ENCODE data around the gene TFDP1. TPM values are rescaled to one million over a fixed set of nuclear protein-coding genes. Genes with fewer than 3 reads are reported as not detected.
"Not testable (repeated sequence)": the region's sequence is repeated elsewhere in the genome, so short reads cannot be mapped to it uniquely, and the experiment has no call there.

Gene TFDP1
- total RNA-seq, 1 donor from 2014 or later = 32.2 TPM

DNA sequence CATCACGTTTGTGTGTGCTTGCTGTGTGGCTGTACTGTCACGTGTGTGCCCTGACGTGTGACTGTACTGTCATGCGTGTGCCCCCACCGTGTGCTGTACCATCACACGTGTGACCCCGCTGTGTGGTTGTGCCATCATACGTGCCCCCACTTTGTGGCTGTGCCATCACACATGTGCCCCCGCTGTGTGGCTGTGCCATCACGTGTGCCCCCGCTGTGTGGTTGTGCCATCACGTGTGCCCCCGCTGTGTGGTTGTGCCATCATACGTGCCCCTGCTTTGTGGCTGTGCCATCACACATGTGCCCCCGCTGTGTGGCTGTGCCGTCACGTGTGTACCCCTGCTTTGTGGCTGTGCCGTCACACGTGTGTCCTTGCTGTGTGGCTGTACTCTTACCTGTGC, 25.7 kb downstream of the TFDP1 start:
- DNase-seq (ENCODE audit: low spot score in 2 of 2) = no peak
- FAIRE-seq = no peak

DNA sequence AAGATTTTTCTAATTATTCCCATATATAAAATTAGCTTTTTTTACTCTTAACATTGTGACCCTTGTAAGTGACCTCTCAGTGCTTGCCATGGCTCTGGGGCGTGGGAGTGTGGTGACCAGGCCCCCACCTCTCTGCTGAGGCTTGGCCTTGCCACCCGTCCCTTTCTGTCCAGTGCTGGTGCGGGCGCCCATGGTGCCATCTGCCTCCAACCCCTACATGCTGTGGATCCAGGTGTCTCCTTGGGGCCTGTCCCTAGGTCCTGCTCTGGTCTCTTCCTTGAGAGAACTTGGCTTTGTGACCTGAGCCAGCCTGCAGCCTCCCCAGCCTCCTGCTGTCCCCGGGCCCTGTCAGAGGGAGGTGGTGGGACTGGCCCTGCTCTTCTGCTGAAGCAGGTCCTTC, 27.4 kb downstream of the TFDP1 start:
- FAIRE-seq (no peak), DNase-seq (ENCODE audit: low spot score in 2 of 2) (no peak)

DNA sequence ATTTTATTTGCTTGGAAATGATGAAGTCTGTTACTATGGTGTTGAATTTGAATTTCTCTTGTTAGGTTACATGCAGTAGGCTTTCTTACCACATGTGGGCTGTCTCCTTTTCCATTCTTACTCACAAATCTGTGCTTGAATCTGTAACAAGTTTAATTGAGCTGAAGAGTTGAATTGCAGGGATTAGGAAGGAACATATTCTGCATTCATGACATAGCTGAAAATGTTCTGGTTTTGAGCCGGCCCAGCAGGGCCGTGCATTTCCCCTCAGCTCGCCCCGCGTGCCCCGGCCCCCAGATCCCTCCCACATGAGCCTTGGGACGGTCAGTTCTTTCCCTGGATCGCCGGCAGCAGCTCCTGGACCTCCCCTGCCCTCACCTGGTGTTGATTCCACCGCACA, 28.1 kb downstream of the TFDP1 start:
- DNase-seq (ENCODE audit: low spot score in 2 of 2) (no peak), FAIRE-seq (no peak)

DNA sequence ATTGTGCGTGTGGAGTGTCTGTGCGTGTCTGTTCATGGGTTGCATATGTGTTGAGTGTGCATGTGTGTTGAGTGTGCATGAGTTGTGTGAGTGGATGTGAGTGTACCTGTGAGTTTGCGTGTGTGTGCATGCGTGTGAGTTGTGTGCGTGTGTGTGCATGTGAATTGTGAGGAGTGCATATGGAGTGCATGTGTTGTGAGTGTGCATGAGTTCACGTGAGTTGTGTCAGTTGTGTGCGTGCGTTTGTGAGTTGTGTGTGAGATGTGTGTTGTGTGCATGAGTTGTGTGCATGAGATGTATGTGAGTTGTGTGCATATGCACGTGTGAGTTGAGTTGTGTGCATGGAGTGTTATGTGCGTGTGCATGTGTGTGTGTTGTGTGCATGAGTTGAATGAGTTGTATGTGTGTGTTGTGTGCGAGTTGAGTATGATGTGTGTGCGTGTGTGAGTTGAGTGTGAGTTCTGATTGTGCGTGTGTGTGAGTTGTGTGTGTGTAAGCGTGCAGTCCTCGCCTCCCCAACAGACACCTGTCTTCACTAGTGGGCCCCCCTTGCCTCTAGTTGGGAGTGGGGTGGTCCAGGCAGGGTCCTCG, 29.3 kb downstream of the TFDP1 start:
- no peak for FAIRE-seq

DNA sequence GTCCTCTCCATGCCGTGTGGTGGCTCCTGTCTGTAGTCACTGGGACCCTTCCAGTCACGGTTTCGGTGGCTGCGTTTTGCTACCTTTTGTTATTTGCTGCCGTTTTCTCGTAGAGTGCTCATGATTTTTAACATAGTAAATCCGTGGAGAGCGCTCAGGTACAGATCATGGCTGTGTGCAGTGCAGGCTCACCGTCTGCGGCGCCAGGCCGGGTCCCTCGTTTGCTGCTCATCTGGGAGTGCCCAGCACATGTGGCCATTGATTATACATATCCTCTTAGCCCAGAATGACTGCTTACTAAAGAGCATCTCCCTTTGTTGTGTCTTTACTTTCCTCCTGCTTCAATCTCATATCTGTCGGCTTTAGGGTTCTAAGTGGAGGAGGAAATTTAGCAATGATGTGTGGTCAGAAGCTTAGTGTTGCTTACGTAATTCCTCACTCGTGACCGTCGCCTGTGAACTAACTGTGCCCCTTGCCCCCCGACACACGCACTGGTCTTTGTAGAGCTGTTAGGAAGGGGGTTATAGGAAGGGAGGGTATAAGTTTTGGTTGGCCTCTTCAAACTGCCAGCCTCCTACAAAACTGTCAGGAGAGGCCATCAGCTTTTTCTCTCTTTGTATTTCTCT, 31.8 kb downstream of the TFDP1 start:
- DNase-seq (ENCODE audit: low spot score in 2 of 2) = no peak
- no peak for FAIRE-seq

More for the DNA sequence above, 29.3 kb downstream of the TFDP1 start:
- no peak for DNase-seq (ENCODE audit: low spot score in 2 of 2)

DNA sequence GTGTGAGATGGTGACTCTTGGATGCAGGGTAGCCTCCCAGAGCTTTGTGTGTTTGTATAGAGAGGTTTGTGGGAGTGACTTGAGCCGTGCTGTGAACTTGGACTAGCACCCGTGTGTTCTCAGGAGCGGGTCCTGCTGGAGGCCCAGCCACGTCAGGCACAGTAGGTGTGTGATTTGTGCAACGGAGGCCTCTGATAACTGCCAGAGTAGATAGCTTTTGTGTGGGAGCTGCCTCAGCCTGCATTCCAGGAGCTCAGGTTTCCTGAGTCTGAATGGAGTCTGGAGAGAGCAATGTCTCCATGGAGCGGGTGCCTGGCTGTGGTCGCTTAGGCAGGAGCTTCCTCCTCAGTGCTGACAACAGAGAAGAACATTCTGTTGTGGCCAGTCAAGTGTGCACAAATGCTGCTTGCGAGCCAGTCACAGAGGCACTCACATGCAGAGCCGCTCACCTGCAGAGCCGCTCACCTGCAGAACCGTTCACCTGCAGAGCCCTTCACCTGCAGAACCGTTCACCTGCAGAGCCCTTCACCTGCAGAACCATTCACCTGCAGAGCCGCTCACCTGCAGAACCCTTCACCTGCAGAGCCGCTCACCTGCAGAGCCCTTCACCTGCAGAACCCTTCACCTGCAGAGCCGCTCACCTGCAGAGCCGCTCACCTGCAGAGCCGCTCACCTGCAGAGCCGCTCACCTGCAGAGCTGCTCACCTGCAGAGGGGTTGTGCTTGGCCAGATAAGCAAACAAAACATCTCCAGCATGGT, 32.6 kb downstream of the TFDP1 start:
- FAIRE-seq = no peak
- DNase-seq (ENCODE audit: low spot score in 2 of 2) = no peak

DNA sequence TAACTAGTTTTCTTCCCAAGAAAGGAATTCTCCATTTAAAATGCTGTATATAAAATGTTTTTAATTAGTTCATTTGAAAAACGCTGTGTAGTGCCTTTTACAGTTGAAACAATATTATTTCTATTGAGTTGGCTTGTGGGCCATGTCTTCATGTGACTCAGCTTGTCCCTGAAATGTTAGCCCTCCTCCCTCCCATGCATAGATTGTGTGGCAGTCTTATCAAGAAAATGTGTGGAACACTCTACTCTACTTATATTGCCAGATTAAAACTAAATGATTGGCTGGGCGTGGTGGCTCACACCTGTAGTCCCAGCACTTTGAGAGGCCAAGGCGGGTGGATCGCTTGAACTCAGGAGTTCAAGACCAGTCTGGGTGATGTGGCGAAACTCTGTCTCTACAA, 33.4 kb downstream of the TFDP1 start:
- DNase-seq (ENCODE audit: low spot score in 2 of 2) = no peak
- no peak for FAIRE-seq

DNA sequence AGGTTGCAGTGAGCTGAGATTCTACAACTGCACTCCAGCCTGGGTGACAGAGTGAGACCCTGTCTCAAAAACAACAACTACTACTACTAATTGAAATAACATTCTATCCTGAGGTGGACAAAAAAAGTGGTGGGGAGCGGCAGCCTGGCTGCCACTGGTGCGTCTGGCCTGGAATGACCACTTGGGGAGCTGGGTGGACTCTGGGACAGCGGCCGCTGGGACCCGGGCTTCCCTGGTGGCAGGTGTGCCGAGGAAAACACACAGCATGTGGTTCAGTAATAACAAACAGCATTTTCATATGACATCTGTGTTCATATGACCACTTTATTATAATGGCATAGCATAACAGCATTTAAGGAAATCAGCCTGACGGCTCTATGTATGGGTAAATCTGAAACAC, 33.9 kb downstream of the TFDP1 start:
- FAIRE-seq = no peak
- DNase-seq (ENCODE audit: low spot score in 2 of 2) = no peak

DNA sequence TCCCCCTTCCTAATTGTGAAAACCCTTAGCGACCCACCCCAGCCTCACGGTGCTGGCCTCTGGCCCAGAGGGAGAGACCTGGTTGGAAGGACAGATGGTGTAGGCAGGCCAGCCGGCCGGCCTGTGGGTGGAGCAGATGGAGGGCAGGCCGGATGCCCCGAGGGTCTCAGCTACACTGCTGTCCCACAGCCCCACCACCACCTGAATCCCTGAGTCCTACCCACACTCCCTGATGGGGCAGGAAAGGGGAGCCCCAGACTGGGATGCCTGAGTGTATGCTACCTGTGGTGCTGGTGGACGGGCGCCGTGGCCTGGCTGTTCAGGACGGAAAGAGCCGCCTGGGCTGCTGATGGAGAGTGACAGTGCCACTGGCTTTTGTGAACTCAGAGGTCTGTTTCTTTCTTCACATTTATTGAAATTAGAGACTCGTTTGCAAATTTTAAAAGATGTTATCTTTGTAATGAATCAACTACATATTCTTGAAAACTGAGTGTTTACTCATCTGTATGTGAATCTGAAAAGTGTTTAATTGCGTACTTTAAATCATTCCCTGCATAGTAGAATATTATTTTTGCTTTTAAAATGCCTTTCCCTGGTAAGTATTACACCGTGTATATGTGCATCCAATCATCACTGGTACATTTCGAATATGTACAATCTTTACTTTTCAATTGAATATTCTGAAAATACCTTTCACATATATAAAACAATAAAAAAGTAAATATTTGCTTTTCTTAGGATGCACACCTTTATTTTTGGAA, 35.7 kb downstream of the TFDP1 start:
- FAIRE-seq = no peak
- no peak for DNase-seq (ENCODE audit: low spot score in 2 of 2)

DNA sequence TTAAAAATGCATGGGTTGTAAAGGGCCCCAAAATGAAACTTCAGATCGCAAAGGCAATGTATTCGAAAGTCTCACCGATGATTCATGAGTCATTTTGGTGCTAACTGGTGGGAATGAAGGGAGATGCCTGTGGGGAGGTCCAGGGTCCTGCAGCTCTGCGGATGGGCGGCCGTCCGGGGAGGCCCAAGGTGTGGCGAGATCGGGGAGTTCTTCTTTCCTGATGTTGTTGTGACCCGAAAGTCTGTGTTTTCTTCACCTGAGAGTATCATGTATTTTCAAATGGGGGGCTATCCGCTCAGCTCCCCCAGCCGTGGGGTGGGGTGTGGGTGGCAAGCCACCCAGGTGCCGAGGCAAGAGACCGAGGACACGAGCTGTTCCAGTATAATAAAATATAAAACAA, 36.5 kb downstream of the TFDP1 start:
- DNase-seq (ENCODE audit: low spot score in 2 of 2) = no peak
- FAIRE-seq = no peak

DNA sequence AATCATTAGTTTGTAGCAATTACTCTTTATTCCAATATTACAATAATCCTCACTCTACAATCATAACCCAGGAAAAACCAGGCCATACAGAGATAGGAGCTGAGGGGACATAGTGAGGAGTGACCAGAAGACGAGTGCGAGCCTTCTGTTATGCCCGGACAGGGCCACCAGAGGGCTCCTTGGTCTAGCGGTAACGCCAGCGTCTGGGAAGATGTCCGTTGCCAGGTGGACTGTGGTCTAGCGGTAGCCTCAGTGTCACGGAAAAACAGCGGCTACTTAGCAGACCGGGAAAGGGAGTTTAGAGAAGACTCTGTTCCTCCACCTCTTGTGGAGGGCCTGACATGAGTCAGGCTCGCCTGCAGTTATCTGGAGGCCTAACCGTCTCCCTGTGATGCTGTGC, 36.9 kb downstream of the TFDP1 start:
- FAIRE-seq; DNase-seq (ENCODE audit: low spot score in 2 of 2): not testable (repeated sequence)

DNA sequence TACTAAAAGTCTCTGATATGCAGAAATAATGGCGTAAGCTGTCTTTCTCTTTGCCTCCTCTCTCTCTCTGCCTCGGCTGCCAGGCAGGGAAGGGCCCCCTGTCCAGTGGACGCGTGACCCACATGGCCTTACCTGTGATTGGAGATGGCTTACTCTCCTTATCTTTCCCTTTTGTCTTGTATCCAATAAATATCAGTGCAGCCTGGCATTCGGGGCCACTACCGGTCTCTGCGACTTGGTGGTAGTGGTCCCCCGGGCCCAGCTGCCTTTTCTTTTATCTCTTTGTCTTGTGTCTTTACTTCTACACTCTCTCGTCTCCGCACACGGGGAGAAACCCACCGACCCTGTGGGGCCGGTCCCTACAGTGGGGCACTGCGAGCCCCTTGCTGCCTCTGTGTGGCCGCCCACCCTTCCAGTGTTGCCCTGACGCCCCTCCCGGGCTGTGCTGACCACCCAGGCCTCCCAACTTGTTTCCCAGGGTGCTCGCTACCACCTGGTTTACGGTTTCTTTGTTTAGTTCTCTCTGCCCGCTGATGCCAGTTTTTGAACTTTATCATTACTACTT, 37.5 kb downstream of the TFDP1 start:
- not testable (repeated sequence) for DNase-seq (ENCODE audit: low spot score in 2 of 2); FAIRE-seq

DNA sequence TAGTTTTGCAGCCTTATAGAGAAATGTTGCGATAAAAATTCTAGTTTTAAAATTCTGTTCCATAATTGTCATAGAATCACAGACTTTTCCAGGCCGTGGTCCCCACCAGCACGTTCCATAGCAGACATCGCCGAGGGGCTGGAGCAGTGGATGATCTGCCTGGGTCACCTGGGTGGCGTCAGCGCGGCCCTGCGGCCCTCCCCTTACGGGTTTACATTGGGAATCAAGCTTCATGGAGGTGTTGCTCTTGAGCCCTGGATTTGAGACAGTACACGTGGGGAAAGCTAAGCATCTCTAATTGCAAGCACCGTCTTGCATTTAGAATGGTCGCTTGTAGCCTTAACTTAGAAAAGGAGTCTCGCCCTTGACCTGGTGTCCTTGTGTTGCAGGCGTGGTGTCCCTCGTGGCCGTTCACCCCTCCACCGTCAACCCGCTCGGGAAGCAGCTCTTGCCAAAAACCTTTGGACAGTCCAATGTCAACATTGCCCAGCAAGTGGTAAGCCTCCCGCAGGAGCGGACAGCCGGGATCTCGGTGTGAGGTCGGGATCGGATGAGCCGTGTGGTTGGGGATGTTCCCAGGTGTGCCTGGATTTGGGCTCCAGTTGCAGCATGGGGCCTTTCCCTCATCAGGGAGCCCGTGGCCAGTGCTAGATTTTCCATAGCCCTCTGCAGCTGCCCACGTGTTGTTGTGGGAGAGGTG, 38.4 kb downstream of the TFDP1 start:
- FAIRE-seq (no peak), DNase-seq (ENCODE audit: low spot score in 2 of 2) (no peak)

DNA sequence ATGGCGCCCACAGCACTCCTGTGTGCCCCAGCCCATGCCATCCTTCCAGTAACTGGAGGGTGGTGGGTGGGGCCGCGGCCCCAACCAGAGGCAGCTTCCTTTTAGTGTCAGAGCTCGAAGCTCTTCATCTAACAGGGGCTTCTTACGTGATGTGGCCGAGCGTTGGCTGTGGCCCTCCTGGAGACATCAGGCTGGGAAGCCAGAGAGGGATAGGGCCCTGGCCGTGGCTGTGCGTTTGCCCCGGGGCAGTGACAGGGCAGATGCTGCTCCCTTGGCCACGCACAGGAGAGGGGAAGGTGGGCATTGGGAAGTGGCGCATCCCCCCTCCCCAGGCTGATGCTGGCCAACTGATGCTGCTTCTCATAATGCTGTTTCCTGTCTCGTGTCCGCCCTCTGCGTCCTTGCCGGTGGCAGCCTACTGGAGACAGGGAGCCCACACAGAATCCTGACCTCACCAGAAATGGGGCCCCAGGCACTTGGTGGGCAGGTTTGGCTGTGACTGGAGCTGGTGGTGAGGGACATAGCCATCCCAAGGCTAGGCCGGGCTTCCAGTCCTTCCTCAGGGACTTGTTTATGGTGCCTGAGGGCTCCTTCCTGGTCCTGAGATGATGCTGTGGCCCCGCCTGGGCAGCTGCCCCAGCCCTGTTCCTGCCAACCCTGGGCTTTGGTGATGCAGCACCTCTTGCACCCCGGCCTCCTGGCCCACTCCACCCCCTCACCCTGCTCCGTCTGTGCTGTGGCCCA, 39.1 kb downstream of the TFDP1 start:
- DNase-seq (ENCODE audit: low spot score in 2 of 2) = no peak
- FAIRE-seq = no peak

DNA sequence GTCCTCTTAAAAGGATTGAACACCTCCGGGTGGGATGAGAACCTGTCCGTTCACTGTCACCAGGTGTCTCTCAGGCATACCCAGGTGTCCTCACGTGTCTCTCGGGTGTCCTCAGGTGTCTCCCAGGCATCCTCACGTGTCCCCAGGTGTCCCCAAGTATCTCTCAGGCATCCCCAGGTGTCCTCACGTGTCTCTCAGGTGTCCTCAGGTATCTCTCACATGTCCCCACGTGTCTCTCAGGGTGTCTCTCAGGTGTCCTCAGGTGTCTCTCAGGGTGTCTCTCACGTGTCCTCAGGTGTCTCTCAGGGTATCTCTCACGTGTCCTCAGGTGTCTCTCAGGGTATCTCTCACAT, 39.7 kb downstream of the TFDP1 start:
- no peak for FAIRE-seq
- DNase-seq (ENCODE audit: low spot score in 2 of 2) = no peak

DNA sequence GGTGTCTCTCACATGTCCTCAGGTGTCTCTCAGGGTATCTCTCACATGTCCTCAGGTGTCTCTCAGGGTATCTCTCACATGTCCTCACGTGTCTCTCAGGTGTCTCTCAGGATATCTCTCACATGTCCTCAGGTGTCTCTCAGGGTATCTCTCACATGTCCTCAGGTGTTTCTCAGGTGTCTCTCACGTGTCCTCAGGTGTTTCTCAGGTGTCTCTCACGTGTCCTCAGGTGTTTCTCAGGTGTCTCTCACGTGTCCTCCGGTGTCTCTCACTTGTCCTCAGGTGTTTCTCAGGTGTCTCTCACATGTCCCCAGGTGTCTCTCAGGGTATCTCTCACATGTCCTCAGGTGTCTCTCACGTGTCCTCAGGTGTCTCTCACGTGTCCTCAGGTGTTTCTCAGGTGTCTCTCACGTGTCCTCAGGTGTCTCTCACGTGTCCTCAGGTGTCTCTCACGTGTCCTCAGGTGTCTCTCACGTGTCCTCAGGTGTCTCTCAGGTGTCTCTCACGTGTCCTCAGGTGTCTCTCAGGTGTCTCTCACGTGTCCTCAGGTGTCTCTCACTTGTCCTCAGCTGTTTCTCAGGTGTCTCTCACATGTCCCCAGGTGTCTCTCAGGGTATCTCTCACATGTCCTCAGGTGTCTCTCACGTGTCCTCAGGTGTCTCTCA, 40.2 kb downstream of the TFDP1 start:
- FAIRE-seq = not testable (repeated sequence)

DNA sequence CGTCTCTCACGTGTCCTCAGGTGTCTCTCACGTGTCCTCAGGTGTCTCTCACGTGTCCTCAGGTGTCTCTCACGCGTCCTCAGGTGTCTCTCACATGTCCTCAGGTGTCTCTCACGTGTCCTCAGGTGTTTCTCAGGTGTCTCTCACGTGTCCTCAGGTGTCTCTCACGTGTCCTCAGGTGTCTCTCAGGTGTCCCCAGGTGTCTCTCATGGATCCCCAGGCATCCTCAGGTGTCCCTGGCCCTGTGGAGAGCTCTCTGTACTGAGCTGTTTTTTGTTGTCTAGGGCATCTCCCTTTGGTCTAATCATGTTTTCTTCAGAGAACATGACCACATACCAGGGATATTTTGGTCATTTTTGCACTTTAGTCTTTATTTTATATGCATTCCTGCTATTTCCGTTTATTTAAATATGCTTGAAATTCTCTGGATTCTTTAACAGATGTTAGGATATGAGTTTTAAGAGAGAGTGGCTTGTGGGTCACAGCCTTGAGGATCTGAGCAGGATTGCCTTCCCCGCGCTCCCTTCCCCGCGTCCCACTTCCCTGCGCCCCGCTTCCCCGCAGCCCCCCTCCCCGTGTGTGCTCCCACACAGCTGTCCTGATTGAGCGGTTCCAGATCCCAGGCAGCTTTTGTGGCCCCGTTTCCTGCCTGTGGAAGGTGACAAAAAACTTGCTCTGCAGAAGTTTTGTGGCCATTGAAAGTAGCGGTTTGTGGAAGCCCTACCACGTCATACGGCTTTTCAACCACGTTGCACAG, 41.6 kb downstream of the TFDP1 start:
- no peak for FAIRE-seq

More for the DNA sequence above, 40.2 kb downstream of the TFDP1 start:
- not testable (repeated sequence) for DNase-seq (ENCODE audit: low spot score in 2 of 2)

DNA sequence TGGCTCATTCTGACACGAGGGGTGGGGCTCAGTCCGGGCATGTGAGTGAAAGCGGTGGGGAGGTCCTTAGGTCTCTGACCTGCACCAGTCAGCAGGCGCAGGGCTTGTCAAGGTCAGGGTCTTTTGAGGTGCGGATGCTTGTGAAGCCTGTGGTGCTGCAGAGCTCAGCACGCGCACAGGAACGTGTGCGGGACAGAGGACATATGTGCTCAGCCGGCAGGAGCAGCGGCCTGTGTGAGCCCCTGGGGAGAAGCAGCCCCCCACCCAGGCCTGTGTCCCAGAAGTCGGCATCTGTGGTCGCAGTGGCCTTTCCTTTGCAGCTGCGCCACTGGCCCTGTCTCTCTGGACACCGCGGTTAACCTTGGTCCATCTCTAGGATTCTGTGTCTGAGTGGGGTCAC, 42.6 kb downstream of the TFDP1 start:
- no peak for FAIRE-seq
- DNase-seq (ENCODE audit: low spot score in 2 of 2) = no peak

More for the DNA sequence above, 41.6 kb downstream of the TFDP1 start:
- DNase-seq (ENCODE audit: low spot score in 2 of 2) = no peak

All from frontal cortex (tissue), 4 donors.